Progenitor cell of endocrine pancreas (in vitro differentiated cells): Measurements from ENCODE around the gene PCDHGA11. TPM values are rescaled to one million over a fixed set of nuclear protein-coding genes. Genes with fewer than 3 reads are reported as not detected.

Source experiments
- DNase-seq: peaks from one replicate; pipeline ENCODE4 v3.0.0; 2021; ENCODE audit warnings: low spot score; ENCODE audit not compliant: unreplicated experiment
- H3K27ac Mint-ChIP-seq: 2 replicates; pipeline ENCODE4 v1.8.0; 2021; ENCODE audit warnings: mild to moderate bottlenecking, moderate library complexity, mixed read lengths
- H3K27me3 Mint-ChIP-seq: 2 replicates; pipeline ENCODE4 v1.8.0; 2021; ENCODE audit warnings: mixed read lengths
- H3K36me3 Mint-ChIP-seq: 2 replicates; pipeline ENCODE4 v1.8.0; 2022; ENCODE audit warnings: mixed read lengths; ENCODE audit not compliant: insufficient read depth
- H3K4me1 Mint-ChIP-seq: 2 replicates; pipeline ENCODE4 v1.8.0; 2021; ENCODE audit warnings: low read depth, mixed read lengths
- H3K4me3 Mint-ChIP-seq: 2 replicates; pipeline ENCODE4 v1.8.0; 2021; ENCODE audit warnings: low read depth, mild to moderate bottlenecking, moderate library complexity, mixed read lengths
- H3K9me3 Mint-ChIP-seq: 2 replicates; pipeline ENCODE4 v1.8.0; 2021; ENCODE audit warnings: low read depth, mixed read lengths
- total RNA-seq: library from RNA; stranded (reverse); gene quantifications from 2 replicates; pipeline ENCODE4 v1.2.1, GENCODE V29; 2021
- TF ChIP-seq, protein P1 (sequence below): fragments of 200-600 bp; sonication (generic); IDR thresholded peaks from one replicate; pipeline ENCODE4 v1.5.0; 2021; ENCODE audit warnings: antibody characterized with exemption, mild to moderate bottlenecking; ENCODE audit not compliant: unreplicated experiment

Gene PCDHGA11
- total RNA-seq, 1 donor from 2014 or later = 3.1 TPM

DNA sequence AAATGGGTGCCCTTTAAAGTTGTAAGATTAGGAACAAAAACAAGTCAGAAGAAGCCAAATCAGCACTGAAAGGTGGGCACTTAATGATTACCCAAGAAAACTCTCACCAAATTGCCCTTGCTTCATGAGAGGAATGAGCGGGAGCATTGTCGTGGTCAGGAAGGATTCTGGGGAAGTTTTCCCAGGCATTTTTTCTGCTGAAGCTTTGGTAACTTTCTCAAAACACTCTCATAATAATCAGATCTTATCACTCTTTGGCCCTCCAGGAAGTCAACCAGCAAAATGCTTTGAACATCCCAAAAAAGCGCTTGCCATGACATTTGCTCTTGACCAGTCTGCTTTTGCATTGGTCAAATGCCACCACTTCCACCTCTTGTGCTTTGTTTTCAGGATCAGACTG is 44.5 kb downstream of the PCDHGA11 start:
- DNase-seq = no peak
- H3K9me3 Mint-ChIP-seq = no peaks in the 10 kb centered on the region
- no peaks in the 10 kb centered on the region for H3K36me3 Mint-ChIP-seq
- no peak overlapping the region for H3K27ac Mint-ChIP-seq
- H3K4me3 Mint-ChIP-seq = no peak overlapping the region
- H3K4me1 Mint-ChIP-seq = no peaks in the 10 kb centered on the region
- no peaks in the 10 kb centered on the region for H3K27me3 Mint-ChIP-seq
- TF ChIP-seq, protein P1, sequence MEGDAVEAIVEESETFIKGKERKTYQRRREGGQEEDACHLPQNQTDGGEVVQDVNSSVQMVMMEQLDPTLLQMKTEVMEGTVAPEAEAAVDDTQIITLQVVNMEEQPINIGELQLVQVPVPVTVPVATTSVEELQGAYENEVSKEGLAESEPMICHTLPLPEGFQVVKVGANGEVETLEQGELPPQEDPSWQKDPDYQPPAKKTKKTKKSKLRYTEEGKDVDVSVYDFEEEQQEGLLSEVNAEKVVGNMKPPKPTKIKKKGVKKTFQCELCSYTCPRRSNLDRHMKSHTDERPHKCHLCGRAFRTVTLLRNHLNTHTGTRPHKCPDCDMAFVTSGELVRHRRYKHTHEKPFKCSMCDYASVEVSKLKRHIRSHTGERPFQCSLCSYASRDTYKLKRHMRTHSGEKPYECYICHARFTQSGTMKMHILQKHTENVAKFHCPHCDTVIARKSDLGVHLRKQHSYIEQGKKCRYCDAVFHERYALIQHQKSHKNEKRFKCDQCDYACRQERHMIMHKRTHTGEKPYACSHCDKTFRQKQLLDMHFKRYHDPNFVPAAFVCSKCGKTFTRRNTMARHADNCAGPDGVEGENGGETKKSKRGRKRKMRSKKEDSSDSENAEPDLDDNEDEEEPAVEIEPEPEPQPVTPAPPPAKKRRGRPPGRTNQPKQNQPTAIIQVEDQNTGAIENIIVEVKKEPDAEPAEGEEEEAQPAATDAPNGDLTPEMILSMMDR = no peak

Other genes starting within 250 kb of the PCDHGA11 start
- 0.93 and 1.1 TPM in 2 replicates for gene PCDHB7, start 248.4 kb upstream of the PCDHGA11 start, total RNA-seq
- gene PCDHB8, start 243.3 kb upstream of the PCDHGA11 start, total RNA-seq = 2.0 and 2.8 TPM in 2 replicates
- gene PCDHB16, start 238.7 kb upstream of the PCDHGA11 start, total RNA-seq = 11.9 and 14.3 TPM in 2 replicates
- gene PCDHB9, start 233.9 kb upstream of the PCDHGA11 start, total RNA-seq = 7.5 and 8.0 TPM in 2 replicates
- 5.5 and 7.2 TPM in 2 replicates for gene PCDHB10, start 228.7 kb upstream of the PCDHGA11 start, total RNA-seq
- gene PCDHB11, start 221.4 kb upstream of the PCDHGA11 start, total RNA-seq = 4.7 and 5.9 TPM in 2 replicates
- gene PCDHB12, start 212.3 kb upstream of the PCDHGA11 start, total RNA-seq = 5.4 and 7.2 TPM in 2 replicates
- 6.8 and 7.4 TPM in 2 replicates for gene PCDHB13, start 207.1 kb upstream of the PCDHGA11 start, total RNA-seq
- gene PCDHB14, start 197.7 kb upstream of the PCDHGA11 start, total RNA-seq = 7.9 and 8.0 TPM in 2 replicates
- 8.3 and 9.5 TPM in 2 replicates for gene PCDHB15, start 175.7 kb upstream of the PCDHGA11 start, total RNA-seq
- 1.1 and 1.2 TPM in 2 replicates for gene SLC25A2, start 117.0 kb upstream of the PCDHGA11 start, total RNA-seq
- gene TAF7, start 100.3 kb upstream of the PCDHGA11 start, total RNA-seq = 90.9 and 95.6 TPM in 2 replicates
- 1.1 and 1.3 TPM in 2 replicates for gene PCDHGA1, start 90.5 kb upstream of the PCDHGA11 start, total RNA-seq
- 0.72 and 1.1 TPM in 2 replicates for gene PCDHGA2, start 82.3 kb upstream of the PCDHGA11 start, total RNA-seq
- gene PCDHGA3, start 77.2 kb upstream of the PCDHGA11 start, total RNA-seq = 0.80 and 0.81 TPM in 2 replicates
- 2.3 TPM in 2 replicates for gene PCDHGB1, start 71.0 kb upstream of the PCDHGA11 start, total RNA-seq
- gene PCDHGA4, start 66.0 kb upstream of the PCDHGA11 start, total RNA-seq = 0.96 and 1.2 TPM in 2 replicates
- gene PCDHGB2, start 61.1 kb upstream of the PCDHGA11 start, total RNA-seq = 0.80 and 0.89 TPM in 2 replicates
- 0.69 and 0.71 TPM in 2 replicates for gene PCDHGA5, start 56.9 kb upstream of the PCDHGA11 start, total RNA-seq
- gene PCDHGB3, start 50.8 kb upstream of the PCDHGA11 start, total RNA-seq = 0.60 and 0.73 TPM in 2 replicates
- 0.60 and 0.80 TPM in 2 replicates for gene PCDHGA6, start 47.2 kb upstream of the PCDHGA11 start, total RNA-seq
- gene PCDHGA7, start 38.3 kb upstream of the PCDHGA11 start, total RNA-seq = 0.41 and 0.49 TPM in 2 replicates
- 16.1 and 17.0 TPM in 2 replicates for gene PCDHGB4, start 33.4 kb upstream of the PCDHGA11 start, total RNA-seq
- 1.5 and 1.9 TPM in 2 replicates for gene PCDHGA8, start 28.4 kb upstream of the PCDHGA11 start, total RNA-seq
- gene PCDHGB5, start 23.1 kb upstream of the PCDHGA11 start, total RNA-seq = 4.0 and 4.2 TPM in 2 replicates
- gene PCDHGA9, start 18.3 kb upstream of the PCDHGA11 start, total RNA-seq = 1.5 and 1.8 TPM in 2 replicates
- gene PCDHGB6, start 13.0 kb upstream of the PCDHGA11 start, total RNA-seq = 23.1 and 24.0 TPM in 2 replicates
- gene PCDHGA10, start 8.1 kb upstream of the PCDHGA11 start, total RNA-seq = 14.3 and 14.6 TPM in 2 replicates
- 6.0 and 8.0 TPM in 2 replicates for gene PCDHGB7, start 3.4 kb upstream of the PCDHGA11 start, total RNA-seq
- gene PCDHGA12, start 9.5 kb downstream of the PCDHGA11 start, total RNA-seq = 2.9 and 3.2 TPM in 2 replicates
- 25.8 and 29.7 TPM in 2 replicates for gene PCDHGC3, start 54.9 kb downstream of the PCDHGA11 start, total RNA-seq
- 3.0 and 3.8 TPM in 2 replicates for gene PCDHGC4, start 64.0 kb downstream of the PCDHGA11 start, total RNA-seq
- 1.2 and 1.3 TPM in 2 replicates for gene PCDHGC5, start 68.0 kb downstream of the PCDHGA11 start, total RNA-seq
- 63.5 and 74.3 TPM in 2 replicates for gene DIAPH1, start 197.9 kb downstream of the PCDHGA11 start, total RNA-seq
- 101 and 103 TPM in 2 replicates for gene HDAC3, start 215.8 kb downstream of the PCDHGA11 start, total RNA-seq
- gene RELL2, start 215.9 kb downstream of the PCDHGA11 start, total RNA-seq = 5.2 and 6.7 TPM in 2 replicates
- gene FCHSD1, start 230.4 kb downstream of the PCDHGA11 start, total RNA-seq = 27.7 and 30.7 TPM in 2 replicates